ENCODE data around the gene SHB. TPM values are rescaled to one million over a fixed set of nuclear protein-coding genes. Genes with fewer than 3 reads are reported as not detected.

The SHB gene
- total RNA-seq, 1 experiment from 2014 or later = 28.7 TPM

DNA sequence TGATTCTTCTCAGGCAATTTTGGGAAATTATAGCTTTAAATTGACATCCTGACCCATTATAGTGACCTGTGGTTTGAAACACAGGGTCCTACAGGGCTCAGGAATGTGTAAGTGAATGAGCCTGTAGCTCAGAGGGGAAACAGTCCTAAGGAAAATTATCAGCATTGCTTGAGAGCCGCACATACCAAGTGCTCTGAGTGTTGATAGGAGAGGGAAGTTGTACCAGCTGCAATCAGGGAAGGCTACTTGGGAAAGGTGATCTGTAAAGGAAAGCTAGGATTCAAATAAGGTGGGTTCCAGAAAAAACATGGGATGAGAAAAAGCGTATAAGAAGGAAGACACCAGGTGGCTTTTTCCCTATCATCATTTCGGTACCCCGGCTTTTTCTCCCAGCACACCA, 160.7 kb downstream of the SHB start:
- H3K79me2 ChIP-seq (ENCODE audit: insufficient read depth, low read length) = peaks cover 4% of the 10 kb centered on the region
- peaks cover 4 to 9% of the 10 kb centered on the region in 2 experiments; a peak in 2 of 4 replicates for H3K4me1 ChIP-seq (ENCODE audit: control insufficient read depth in 1 of 2, insufficient read depth in 2 of 2, low read length in 2 of 2)
- DNase-seq (ENCODE audit: low read depth, low spot score) (no peak), ATAC-seq (no peak)
- ChIA-PET RAD21 (ENCODE audit: low non-redundant PET in 1 of 2, low total read pairs in 2 of 2, uncharacterized antibody in 2 of 2, unreplicated experiment in 2 of 2) (no interaction called here), CTCF (interaction anchor here (0.7 kb wide), 1 partner anchor 356 kb away, joined by 3 read pairs; no protein-coding TSS in a partner anchor), POLR2A (interaction anchor here (0.6 kb wide), 1 partner anchor 8 kb away, joined by 3 read pairs; no protein-coding TSS in a partner anchor)
- intact Hi-C loops (cut with micrococcal nuclease) = no loop called here
- no peaks in the 10 kb centered on the region for H4K20me1 ChIP-seq (ENCODE audit: insufficient read depth)
- H3K4me3 ChIP-seq (replicated peaks in 1 of 2; ENCODE audit: low read depth in 1 of 2, low read length in 2 of 2) = no peak overlapping the region
- no peak overlapping the region for H3K27ac ChIP-seq (ENCODE audit: low read depth, low read length)
- no peaks in the 10 kb centered on the region for H3K27me3 ChIP-seq (ENCODE audit: insufficient read depth, low read length)
- BruUV-seq (replicated peaks) = no TSS peak
- no peak overlapping the region for H2AFZ ChIP-seq (ENCODE audit: low read depth, low read length, poor library complexity, severe bottlenecking)
- no peaks in the 10 kb centered on the region for H3K36me3 ChIP-seq (ENCODE audit: control insufficient read depth in 1 of 2, insufficient read depth in 2 of 2, low read length in 2 of 2)
- no peak overlapping the region for H3K4me2 ChIP-seq (ENCODE audit: low read length)
- no peaks in the 10 kb centered on the region for H3K9me3 ChIP-seq (ENCODE audit: control insufficient read depth in 1 of 2, insufficient read depth in 1 of 2, low read depth in 1 of 2, low read length in 2 of 2)
- no peaks in the 10 kb centered on the region for H3K9me2 ChIP-seq (ENCODE audit: insufficient read depth)
- TF ChIP-seq, protein P1, sequence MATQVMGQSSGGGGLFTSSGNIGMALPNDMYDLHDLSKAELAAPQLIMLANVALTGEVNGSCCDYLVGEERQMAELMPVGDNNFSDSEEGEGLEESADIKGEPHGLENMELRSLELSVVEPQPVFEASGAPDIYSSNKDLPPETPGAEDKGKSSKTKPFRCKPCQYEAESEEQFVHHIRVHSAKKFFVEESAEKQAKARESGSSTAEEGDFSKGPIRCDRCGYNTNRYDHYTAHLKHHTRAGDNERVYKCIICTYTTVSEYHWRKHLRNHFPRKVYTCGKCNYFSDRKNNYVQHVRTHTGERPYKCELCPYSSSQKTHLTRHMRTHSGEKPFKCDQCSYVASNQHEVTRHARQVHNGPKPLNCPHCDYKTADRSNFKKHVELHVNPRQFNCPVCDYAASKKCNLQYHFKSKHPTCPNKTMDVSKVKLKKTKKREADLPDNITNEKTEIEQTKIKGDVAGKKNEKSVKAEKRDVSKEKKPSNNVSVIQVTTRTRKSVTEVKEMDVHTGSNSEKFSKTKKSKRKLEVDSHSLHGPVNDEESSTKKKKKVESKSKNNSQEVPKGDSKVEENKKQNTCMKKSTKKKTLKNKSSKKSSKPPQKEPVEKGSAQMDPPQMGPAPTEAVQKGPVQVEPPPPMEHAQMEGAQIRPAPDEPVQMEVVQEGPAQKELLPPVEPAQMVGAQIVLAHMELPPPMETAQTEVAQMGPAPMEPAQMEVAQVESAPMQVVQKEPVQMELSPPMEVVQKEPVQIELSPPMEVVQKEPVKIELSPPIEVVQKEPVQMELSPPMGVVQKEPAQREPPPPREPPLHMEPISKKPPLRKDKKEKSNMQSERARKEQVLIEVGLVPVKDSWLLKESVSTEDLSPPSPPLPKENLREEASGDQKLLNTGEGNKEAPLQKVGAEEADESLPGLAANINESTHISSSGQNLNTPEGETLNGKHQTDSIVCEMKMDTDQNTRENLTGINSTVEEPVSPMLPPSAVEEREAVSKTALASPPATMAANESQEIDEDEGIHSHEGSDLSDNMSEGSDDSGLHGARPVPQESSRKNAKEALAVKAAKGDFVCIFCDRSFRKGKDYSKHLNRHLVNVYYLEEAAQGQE (IDR thresholded peaks at IDR 0.05; ENCODE audit: low read depth) = no peak
- TF ChIP-seq YY1 (IDR thresholded peaks at IDR 0.05; ENCODE audit: extremely low read depth, insufficient replicate concordance, low read depth, low read length) = no peak
- TF ChIP-seq CBX3 (IDR thresholded peaks at IDR 0.05; ENCODE audit: low read depth) = no peak
- TF ChIP-seq SRF (IDR thresholded peaks at IDR 0.05; ENCODE audit: low read depth) = no peak
- TF ChIP-seq, protein P2, sequence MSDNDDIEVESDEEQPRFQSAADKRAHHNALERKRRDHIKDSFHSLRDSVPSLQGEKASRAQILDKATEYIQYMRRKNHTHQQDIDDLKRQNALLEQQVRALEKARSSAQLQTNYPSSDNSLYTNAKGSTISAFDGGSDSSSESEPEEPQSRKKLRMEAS (IDR thresholded peaks at IDR 0.05) = no peak
- no peak overlapping the region for H3K9ac ChIP-seq (ENCODE audit: low read length)
